Heart left ventricle (tissue), 13 donors: ENCODE data around the gene GOLGB1.

Source experiments
- CTCF ChIP-seq, 12 donors: fragments of 200-600 bp; sonication (generic) in 4 of 12; IDR thresholded peaks; one replicate each; pipeline versions ENCODE4 v1.5.0 to v1.8.0; 2018 to 2022; ENCODE audit warnings: antibody characterized with exemption in 12 of 12, mild to moderate bottlenecking in 5 of 12
- POLR2A ChIP-seq, 2 donors: fragments of 450-650 bp; IDR thresholded peaks; one replicate each; pipeline ENCODE4 v1.6.1; 2017; ENCODE audit warnings: antibody characterized with exemption in 2 of 2, mild to moderate bottlenecking in 2 of 2, moderate library complexity in 2 of 2
- donor health status: ischemic (EF 13 %, LVEDD 7.1; RV severe dilation, severe dysfunction).
- donor health status: DM: no; HTN: yes; CAD: no.
- donor health status: DM: no; HTN: no; CAD: no.
- donor health status: ischemic (EF 25% LVEDD 6.9; RV normal size, moderate dysfunction).
- donor health status: ischemic (EF 25% LVEDD 5.7; RV mildly dilated, moderate dysfunction).
- donor health status: ischemic (EF 35%, LVEDD 5.7; RV mildly dilated, moderate dysfunction).
- donor health status: nonischemic (EF 11% LVEDD 7.7; RV severe dilation, severe dysfunction).
- donor health status: DM: yes; HTN: yes; CAD: no.
- donor health status: PGD.
- donor health status: ischemic (EF 29% LVEDD 5.4; RV normal size, mild dysfunction).
- donor health status: nonischemic (EF 23%, LVEDD 6.1; RV moderate dilation, normal function).

- TF ChIP-seq POLR2A (IDR thresholded peaks at IDR 0.05), result no peak
- TF ChIP-seq CTCF (IDR thresholded peaks at IDR 0.05), result no peak
Measured at GRCh38 chr3:121667333-121667732, 82.2 kb downstream of the GOLGB1 start.
